CD4-positive, alpha-beta T cell treated with Interleukin-21 for 1 hour (primary cell): ENCODE results near the gene SYNPO.

Source experiments
- DNase-seq: peaks from one replicate; pipeline ENCODE4 v3.0.0-alpha.2; 2020

SYNPO gene, protein sequence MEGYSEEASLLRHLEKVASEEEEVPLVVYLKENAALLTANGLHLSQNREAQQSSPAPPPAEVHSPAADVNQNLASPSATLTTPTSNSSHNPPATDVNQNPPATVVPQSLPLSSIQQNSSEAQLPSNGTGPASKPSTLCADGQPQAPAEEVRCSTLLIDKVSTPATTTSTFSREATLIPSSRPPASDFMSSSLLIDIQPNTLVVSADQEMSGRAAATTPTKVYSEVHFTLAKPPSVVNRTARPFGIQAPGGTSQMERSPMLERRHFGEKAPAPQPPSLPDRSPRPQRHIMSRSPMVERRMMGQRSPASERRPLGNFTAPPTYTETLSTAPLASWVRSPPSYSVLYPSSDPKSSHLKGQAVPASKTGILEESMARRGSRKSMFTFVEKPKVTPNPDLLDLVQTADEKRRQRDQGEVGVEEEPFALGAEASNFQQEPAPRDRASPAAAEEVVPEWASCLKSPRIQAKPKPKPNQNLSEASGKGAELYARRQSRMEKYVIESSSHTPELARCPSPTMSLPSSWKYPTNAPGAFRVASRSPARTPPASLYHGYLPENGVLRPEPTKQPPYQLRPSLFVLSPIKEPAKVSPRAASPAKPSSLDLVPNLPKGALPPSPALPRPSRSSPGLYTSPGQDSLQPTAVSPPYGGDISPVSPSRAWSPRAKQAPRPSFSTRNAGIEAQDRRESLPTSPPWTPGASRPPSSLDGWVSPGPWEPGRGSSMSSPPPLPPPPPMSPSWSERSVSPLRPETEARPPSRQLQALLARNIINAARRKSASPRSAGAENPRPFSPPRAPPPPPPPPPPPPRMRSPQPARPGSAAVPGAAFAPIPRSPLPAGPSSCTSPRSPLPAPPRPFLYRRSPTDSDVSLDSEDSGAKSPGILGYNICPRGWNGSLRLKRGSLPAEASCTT

DNA sequence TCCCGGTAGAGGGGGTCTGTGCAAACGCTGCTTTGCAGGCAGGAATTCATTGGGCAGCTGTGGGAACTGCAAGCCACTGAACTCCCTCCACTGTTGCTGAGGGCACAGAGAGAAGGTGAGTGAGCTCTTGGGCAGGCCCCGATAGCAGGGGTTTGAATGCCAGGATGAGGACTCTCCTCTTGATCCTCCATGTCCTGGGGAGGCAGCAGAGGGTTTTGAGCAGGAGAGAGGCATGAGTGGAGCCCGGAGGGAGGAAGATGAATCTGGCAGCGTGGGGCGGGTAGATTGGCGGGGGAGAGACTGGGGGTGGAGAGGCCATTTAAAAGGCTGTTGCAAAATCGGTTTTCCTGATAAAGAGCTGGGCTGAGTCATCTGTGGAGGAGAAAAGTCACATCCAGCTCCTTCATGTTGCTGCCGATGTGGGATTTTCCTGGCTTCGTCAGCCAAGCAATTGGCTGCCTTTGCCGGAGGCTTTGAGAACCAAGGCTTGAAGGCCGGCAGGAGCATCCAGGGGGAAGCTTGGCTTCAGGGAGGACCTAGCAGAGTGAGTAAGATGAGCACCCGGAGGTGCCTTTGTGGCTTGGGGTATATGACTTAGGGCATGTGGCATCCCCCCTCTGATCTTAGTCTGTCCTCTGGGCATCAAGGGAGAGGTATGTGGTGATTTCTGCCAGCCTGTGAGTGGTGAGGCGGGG is at the start of gene SYNPO:
SYNPO (plus strand) TSS at position 350 of the 695 bp plus-strand sequence. CDS start 7,616 bp downstream, outside the sequence.
- DNase-seq: no peak

DNA sequence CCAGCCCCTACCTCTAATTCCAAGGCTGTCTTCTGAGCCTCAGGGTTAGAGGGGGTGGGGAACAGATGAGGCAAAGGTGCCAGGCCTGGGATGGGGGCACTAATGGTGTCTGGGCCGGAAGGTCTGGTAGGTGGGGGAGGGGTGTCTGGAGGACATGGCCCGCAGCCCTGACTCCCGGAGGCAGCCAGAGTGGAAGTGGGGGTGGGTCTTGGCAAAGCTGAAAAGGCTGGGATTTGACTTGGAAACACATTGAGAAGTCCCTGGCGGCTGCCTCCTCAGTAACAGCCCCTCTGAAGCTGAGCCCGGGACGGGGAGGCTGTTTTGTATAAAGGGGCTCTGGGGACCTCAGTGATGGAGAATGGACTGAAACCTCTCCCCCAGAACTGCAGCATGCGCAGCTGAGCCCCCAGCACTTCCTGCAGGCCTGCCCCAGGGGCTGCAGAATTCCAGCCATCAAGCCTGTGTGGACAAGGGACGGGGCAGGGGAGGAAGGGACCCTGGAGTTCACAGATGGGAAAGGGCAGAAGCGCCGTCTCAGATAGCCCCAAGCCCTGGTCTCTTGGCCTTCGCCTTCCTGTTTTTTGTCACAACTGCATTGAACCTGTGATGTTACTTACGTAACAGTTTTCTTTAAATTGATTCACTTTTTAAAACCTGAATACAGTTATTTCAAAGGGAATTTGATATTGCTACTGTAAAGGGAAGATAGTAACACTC is 49.3 kb upstream of the SYNPO start:
- no peak for DNase-seq

DNA sequence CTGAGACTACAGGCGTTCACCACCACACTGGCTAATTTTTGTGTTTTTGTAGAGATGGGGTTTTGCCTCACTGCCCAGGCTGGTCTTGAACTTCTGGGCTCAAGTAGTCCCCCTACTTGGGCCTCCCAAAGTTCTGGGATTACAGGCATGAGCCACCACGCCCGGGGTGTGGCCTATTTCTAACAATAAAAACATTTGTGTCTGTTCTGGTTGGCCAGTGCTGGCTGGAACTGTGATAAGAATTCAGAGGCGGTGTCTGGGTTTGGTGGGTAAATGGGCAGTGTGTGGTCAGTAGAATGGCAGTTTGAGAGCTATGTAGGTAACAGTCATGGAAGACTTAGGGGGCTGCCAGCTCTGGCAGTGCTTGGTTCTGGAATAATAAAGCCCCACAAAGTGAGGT is 46.9 kb upstream of the SYNPO start:
- no peak for DNase-seq

DNA sequence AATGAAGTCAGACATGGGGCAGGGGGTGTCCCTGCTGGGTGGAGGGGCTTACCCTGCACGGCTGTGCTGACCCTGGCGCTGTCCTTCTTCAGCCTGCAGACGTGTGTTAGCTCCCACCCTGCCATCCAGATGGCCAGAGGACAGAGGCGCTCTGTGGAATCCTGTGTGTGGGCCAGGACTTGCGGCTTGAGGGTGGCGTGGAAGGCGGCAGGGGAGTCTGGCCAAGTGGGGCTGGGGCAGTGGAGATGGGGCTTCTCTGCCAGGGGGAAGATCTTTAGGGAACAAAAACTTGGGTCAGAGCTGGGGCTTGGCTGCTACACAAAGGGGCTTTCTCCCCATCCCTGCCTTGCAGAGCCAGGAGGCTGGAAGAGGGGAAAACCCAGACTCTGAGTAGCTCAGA is 46.5 kb upstream of the SYNPO start:
- no peak for DNase-seq

DNA sequence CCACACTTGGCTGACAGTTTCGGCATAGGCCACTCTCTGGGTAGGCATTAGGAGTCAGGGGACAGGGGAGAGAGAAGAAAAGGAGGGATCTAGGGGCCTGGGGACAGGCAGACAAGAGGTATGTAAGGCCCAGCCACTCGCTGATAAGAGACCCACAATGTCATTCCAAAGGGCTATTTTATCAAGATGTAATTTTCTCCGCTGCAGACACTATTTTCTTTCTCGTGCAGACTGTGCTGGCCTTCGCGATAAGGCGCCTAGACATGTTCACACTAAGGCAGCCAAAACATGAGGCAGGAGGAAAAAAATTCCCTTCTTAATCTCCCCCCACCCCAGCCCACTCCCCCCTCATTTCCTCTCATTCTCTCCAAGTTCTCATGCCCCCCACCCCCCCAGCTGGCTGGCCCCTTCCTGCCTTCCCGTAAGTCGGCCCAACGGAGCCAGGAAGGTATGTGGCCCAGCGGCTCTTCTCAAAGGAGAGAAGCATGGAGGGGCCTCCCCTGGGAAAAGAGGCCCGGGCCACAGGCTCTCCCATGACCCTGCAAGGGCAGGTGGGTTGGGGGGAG is 44.9 kb upstream of the SYNPO start:
- no peak for DNase-seq

DNA sequence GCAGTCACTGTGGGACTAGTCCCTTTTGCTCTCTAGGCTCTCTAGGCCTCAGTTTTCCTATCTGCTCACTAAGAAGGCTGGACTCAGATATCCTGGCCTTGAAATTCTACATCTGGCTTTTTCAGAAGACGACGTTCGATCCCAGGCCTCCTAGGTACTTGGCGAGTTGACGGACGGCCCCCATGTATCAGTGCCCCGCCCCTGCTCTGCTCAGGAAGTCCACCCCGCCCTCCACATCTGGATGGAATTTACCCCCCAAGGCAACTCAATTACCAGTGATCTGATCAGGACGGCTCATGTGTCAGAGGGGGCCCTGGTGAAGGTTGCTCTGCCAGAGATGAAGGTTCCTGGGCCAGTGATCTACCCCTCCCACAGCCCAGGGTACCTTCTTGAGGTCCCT is 44.1 kb upstream of the SYNPO start:
- no peak for DNase-seq

DNA sequence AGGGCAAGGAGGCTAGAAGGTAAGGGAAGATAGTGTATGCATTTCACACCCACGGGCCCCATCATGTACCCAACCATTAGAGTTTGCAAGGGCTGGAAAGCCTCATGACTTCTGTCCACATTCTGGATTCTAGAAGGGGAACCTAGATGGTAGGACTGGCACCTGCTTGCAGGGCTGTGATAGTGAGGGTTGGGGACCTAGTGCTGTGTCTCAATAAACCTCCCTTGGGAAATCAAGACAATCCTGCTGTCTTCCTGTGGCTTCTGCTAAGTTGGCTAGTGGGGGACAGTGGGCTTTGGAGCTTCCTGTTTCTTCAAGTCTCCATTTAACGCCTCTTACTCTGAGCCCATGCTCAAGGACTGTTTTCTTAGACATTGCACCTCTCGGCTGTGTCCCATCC is 43.6 kb upstream of the SYNPO start:
- no peak for DNase-seq

DNA sequence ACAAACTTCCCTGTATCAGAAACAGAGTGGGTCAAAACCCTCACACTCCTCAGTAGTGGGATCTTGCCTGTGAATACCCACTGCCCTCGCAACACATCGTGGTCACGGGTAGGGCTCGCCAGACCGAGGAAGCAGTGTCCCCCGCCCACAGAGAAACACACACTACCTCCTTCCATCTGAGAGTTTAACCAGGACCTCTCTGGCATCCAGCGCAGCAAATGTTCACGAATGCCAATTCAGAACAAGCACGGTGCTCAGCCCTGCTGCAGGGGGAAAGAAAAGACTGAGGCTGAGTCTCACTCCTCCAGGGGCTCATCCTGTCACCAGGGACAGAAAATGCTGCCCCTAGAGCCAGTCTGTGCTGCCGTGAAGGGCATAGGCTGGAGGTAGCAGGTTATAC is 42.5 kb upstream of the SYNPO start:
- no peak for DNase-seq

DNA sequence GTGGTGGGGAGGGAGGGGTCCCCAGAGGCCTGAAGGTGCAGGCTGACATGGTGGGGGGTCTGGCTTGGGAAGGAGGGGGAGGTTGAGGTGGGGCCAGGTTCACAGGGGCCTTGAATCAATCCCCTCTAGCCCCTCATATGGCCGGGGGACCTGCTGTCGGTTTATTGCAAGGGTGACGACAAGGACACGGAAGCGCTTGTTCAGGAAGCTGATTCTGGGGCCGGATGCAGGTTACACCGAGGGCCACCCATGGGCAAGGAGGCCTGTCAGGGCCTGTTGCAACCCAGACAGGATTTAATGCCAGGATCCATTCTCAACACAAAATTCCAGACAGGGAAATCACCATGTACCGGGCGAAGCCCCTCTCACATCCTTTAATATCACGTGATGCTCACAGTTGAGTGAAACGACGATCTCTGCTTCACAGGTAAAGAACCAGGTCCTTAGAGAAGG is 41.6 kb upstream of the SYNPO start:
- DNase-seq: no peak

DNA sequence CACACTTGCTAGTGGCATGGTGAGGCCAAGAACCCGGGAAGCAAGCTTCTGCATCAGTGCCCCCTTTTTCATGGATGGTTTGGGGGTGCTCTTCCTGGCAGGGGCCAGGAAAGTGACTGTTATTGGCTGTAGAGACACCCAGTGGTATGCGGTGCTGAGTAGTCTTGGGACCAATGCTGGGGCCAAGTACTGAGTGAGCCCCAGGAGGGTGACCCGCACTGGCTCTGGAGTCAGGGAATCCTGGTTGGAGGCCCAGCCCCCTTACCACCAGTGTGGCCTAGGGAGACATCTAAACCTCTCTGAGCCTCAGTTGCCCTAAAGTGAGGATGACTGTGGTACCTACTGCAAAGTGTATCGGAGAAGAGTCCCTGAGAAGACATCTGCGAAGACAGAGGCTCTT is 41.2 kb upstream of the SYNPO start:
- no peak for DNase-seq

DNA sequence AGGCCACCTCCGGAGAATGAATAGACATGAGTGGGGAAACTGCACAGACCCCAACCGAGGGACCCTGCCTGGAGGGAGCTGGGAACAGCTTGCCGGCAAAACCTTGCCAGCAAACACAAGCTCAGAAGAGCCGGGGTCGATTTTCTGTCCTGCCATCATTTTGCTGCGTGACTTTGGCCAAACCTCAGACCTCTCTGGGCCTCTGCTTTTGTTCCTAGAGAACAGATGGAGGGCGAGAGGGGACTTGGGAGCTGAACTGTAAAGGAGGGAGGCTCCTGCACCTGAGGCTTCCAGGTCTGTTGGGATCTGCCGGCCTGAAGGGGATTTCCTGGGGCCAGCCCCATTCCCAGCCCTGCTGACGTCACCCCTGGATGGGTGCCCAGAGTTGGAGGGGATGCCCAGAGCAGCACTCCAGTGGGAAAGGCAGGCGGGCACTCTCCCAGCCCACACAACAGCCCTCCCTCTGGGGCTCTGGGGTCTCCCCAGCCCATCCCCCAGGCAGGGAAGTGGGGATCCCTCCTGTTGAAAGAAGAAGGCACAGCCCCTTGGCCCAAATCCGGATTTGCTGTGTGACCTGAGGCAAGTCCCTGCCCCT is 40.4 kb upstream of the SYNPO start:
- DNase-seq: no peak

DNA sequence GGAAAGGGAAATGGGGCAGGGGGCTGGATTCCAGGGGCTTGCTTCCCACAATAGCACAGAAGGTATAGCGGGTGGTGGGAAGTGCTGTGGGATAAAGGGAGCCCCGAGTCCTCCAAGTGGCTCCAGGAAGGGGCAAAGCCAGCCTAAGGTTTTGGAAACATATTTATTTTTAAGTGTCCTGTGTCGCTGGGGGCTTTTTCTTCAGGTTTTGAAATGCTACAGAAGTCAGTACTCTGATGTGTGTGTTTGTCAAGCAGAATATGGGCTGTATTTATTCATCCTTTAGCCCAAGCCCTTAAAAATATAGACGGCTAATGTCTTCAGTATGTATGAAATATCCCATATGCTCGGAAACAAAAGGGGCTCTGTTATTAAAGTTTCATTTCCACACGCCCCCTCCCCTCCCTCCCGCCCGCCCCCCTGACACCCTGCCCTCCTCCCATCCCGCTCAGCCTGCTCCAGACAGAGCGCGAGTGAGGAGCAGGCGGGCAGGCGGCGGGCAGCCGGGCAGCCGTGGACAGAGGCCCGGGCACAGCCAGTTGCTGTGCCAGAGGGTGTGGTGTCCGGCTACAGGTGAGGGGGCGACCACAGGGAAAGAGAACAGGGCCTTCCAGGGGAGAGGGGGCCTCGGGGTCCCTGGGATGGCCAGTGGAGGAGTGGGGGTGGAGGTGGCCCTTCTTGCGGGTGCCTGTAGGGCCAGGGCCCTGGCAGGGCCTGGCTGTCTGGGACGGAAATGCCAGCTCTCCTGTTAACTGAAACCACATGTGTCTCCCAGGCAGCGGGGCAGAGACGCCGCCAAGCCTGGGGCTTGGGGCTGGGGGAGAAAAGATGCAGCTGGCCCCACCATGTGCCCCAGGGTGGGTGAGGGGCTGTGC is 39.6 kb upstream of the SYNPO start:
- DNase-seq: no peak

DNA sequence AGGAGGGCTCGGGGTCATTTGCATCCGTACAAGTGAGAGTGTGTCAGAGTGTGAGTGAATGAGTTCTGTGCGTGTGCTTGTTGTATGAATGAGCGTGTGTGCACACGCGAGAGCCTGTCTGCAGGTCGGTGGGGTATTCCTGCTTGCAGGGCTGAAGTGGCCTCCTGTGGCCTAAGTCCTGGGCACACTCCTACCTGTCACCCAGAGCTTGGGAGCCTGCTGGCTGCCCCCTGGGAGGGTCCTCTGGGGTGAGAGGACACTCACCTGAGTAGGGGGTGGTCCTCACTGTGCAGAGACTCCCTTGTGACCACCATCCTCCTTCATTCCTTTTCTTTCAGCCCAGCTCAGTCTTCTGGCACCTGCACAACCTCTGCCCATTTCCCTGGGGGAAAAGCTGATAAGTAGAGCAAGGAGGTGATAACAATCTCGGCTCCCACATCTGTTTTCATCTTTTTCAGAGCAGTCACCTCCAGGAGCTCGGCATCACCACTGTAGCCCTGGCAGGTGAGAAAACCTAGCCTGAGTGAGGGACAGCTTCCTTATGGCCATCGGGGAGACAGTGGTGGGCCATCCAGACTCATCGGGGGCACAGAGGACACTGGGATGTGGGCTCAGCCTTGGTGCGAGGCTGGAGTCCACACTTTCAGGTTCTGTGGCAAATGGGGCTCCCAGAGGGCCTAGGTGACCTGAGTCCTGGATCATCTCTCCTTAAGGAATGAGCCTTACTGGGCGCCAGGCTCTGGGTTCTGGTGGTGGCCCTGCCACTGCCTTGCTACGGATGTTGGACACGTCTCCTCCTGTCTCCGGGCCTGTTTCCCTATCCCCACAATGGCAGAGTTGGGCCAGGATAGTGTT is 38.7 kb upstream of the SYNPO start:
- no peak for DNase-seq

DNA sequence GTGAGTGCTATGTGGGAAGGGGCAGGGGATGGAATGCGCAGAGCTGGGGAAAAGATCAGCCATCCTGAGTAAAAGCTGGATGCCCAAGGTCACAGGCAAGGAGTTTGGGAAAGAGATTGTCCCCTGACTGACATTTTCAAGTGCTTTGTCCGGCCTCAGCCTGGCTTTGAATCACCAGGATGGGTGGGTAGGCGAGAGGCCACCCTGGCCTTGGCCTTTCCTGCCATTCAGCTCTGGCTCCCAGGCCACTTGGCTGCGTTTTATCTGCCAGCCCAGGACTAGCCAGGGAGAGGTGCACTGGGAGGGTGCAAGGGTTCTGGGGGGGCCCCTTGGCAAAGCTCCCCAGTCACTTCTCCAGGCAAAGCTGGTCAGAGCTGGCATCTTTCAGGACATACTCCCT is 37.4 kb upstream of the SYNPO start:
- no peak for DNase-seq

DNA sequence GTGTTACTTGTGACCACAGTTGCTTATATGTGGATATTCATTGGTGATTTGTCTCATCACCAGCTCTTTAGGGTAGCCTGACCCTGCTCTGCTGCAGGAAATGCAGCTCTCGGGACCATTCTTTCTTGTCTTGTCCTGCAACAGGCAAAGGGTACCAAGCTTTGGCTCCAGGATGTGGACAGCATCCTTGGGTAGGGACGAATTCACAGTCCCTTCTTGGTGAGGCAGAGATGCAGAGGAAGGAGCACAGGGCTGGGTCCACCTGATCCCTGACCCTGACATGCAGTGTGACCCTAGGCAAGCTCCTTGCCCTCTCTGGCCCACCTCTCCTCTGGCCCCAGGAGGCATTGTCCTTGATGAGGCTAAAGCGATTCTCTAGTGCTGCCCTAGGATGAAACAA is 37.0 kb upstream of the SYNPO start:
- DNase-seq: no peak

DNA sequence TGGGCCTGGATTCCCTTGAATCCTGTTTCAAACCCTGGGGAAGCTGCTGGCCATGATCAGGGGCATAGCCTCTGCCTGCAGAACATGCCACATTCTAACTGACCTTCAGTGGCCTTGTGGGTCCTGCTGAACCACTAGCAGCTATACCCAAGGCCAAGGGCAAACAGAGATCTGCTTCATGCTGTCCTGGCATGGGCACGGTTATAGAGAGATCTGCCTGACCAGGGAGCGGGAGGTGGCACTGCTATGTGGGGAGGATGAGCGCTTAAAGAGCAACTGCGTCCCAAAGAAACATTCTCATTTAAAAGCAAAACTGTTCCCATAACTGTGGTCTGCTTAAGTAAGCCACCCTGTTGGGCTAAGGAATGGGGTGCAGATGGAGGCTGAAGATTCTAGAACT is 36.5 kb upstream of the SYNPO start:
- no peak for DNase-seq

DNA sequence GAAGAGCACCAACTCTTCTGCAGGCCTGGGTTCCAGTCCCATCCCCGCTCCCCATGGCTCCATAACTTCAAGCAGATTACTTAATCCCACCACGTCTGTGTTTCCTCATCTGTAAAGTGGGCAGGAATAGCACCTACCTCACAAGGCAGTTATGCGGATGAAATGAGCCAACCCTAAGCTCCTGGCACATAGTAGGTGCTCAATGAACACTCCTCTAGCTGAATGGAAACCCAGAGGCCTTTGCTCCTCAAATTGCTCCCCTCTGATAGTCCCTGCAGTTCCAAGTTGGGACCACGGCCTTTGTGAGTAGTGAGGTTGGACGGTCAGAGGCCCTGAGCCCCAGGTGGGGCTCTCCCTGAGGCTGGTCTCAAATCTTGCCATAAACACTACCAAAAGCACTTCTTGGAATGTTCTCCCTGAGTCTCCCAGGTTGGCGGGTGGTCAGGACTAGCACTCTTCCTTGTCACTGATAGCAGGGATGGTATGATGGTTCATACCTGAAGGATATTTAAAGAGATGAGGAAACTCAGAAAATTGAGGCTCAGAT is 35.5 kb upstream of the SYNPO start:
- no peak for DNase-seq

DNA sequence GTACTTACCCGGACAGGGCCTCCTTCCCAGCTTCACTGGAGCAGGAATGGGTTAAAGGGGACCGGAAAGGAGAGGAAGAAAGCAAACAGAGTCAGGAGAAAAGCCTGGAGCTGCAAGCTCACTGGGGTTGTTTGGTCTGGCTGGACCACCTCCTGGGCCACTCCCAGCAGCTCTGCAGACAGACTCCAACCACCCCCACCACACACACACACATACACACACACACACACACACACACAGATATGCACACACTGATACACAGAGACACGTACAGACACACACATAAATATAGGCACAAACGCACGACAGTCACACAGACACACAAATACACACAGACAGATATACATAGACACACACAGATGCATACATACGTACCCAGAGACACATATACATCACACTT is 34.9 kb upstream of the SYNPO start:
- no peak for DNase-seq

DNA sequence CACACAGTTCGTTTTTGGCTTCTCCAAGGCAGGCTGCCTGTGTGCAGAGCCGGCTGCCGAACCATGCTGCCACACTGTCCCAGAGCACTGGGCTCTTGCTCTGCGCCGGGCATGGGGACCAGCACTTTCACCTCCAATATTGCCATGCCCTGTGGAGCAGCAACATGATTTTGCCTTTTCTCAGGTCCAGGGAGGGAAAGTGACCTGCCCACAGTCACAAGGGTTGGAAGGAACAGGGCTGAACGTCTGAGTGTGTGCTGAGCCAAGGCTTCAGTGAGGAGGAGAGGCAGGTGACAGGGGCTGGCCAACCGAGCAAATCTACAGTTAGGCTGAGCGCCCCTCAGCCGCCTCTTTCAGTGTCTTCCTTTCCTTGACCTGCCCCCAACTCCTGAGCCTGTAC is 34.0 kb upstream of the SYNPO start:
- DNase-seq: no peak

DNA sequence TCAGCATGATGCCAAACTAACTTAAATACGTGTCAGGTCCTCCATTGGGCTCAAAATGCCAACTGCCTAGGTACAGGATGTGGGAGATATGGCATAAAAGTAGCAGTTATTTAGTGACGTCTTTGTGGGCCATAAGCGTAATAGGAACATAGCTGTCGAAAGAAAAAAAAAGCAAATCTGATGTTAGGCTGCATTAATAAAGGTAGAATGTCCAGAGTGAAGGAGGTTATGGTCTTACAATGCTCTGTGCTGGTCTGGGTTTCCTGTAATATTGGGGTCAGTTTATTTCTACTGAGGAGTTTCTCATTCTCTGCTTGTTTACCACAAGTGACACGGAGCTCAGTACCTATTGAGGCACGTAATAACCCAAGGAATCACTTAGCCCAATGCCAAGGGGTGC is 33.4 kb upstream of the SYNPO start:
- no peak for DNase-seq
